Measurements from ENCODE around the gene GPC6. TPM values are rescaled to one million over a fixed set of nuclear protein-coding genes. Genes with fewer than 3 reads are reported as not detected.

GPC6 gene
- total RNA-seq, 1 donor from 2014 or later, result 8.4 TPM

DNA sequence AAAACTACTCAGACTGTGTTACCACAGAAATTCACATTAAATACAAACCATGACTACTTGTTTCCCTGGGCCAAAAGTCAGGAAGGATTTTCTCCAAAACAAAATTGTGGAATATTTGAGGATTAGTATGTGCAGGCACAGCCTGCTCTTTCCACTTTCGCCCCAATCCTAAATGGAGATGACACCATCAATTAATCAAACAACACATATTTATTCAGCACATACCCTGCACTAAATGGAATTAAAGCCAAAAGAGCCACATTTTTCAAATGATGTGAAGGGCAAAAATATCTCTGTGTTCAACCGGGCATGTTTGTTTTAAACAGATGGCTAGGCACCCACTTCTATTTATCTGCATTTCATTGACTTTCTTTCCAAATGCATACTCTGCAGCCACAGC is 729.8 kb downstream of the GPC6 start:
- Histone ChIP-seq H3K4me1 (no peaks in the 10 kb centered on the region), H3K27ac (no peak overlapping the region), H3K9me3 (no peaks in the 10 kb centered on the region), H3K4me3 (no peak overlapping the region), H3K27me3 (no peaks in the 10 kb centered on the region), H3K36me3 (no peaks in the 10 kb centered on the region)
- ATAC-seq, result no peak
- DNase-seq, result no peak
- intact Hi-C loops (cut with DNase I), result no loop called here
- no peak for TF ChIP-seq CTCF (IDR thresholded peaks at IDR 0.05)

DNA sequence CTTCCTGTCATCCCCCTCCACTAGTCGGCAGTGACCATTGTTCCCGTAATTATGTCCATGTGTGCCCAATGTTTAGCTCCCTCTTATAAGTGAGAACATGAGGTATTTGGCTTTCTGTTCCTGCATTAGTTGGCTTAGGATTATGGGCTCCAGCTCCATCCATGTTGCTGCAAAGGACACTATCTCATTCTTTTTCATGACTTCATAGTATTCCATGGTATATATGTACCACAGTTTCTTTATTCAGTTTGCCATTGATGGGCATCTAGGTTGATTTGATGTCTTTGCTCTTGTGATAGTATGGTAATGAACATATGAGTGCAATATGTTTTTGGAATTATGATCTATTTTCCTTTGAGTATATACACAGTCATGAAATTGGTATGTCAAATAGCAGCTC is 730.8 kb downstream of the GPC6 start:
- no peak for TF ChIP-seq CTCF (IDR thresholded peaks at IDR 0.05)
- DNase-seq (no peak), ATAC-seq (no peak)
- Histone ChIP-seq H3K9me3 (no peaks in the 10 kb centered on the region), H3K4me1 (no peaks in the 10 kb centered on the region), H3K36me3 (no peaks in the 10 kb centered on the region), H3K27ac (no peak overlapping the region), H3K4me3 (no peak overlapping the region), H3K27me3 (no peaks in the 10 kb centered on the region)
- intact Hi-C loops (cut with DNase I), result no loop called here

DNA sequence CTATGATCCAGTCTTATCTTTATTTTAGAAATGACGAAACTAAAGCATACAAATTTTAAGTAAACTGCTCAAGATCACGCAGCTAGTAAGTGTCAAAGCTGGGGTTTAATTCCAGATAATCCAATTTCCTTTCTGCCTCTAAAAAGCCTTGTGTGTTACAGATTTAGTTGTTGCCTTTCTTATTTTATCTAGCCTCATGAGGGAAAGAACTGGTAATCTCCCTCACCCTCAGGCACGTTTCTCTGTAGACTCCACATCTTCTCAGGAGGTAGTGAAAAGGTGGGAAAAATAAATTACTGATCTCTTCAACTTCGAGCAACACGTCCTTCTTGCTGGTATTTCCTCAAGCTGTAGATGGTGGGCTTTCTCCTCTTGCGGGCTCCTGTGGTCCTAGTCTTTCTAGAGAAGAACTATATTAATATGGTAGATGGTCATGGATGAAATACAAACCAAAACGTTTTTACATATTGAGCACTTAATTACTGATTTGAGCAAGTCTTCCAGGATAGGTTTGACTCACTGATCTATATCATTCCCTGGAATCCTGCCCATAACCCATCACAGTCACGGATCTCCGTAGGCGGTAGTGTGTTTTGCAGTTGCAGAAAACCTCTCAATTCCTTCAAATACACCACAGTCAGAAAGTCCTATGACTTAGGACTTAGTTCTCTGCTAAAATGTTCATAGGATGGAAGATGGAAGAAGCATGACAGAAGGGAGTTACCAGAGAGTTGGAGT is 733.4 kb downstream of the GPC6 start:
- Histone ChIP-seq H3K27me3 (no peaks in the 10 kb centered on the region), H3K36me3 (no peaks in the 10 kb centered on the region), H3K9me3 (no peaks in the 10 kb centered on the region), H3K4me1 (no peaks in the 10 kb centered on the region), H3K27ac (no peak overlapping the region), H3K4me3 (no peak overlapping the region)
- ATAC-seq (no peak), DNase-seq (no peak)
- no peak for TF ChIP-seq CTCF (IDR thresholded peaks at IDR 0.05)
- intact Hi-C loops (cut with DNase I), result no loop called here

DNA sequence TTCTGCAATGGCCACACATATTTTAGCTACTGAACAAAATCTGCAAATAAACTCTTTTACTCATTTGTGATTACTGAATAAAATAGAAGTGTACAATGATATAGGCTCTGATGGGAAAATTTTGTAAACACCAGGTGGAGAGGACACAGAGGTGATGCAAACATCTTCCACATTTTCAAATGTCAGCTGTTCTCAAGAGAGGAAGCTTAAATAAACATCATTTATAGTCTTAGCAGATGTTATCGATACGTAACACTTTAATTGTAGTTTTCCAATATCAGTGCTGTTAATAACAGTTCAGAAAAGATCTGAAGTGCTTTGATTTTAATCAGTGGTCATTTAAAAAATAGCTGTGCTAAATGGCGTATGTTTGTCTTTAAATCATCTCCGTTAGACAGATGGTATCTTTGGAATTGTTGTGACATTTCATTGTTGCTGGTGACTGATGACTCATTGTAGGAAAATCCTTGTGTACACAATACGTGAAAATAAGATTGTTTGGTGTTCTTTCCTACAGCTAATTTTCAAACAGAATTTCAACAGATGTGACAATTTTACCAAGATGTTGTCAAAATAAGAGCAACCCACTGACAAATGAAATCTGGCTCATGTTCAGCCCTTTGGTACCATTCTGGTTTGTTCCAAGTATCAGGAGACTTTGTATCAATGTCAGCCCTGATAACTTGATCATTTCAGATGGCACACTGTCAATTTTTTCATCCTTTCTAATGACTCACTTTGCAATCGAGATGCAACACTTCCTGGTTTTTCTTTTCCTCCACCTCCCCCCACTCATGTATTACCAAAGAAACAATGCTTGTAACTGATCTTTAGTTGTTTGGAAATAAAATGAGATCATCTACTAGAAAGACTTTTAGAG is 736.9 kb downstream of the GPC6 start:
- no peaks in the 10 kb centered on the region for H3K4me1 ChIP-seq
- H3K4me3 ChIP-seq, result no peak overlapping the region
- DNase-seq (no peak), ATAC-seq (no peak)
- no peaks in the 10 kb centered on the region for H3K36me3 ChIP-seq
- TF ChIP-seq CTCF (IDR thresholded peaks at IDR 0.05), result no peak
- H3K27ac ChIP-seq, result no peak overlapping the region
- H3K9me3 ChIP-seq, result no peaks in the 10 kb centered on the region
- intact Hi-C loops (cut with DNase I), result no loop called here
- no peaks in the 10 kb centered on the region for H3K27me3 ChIP-seq

GRCh38 chr13:93964146-93964512 is 737.5 kb downstream of the GPC6 start:
- H3K27me3 ChIP-seq, result no peaks in the 10 kb centered on the region
- TF ChIP-seq CTCF (IDR thresholded peaks at IDR 0.05), result no peak
- ATAC-seq (no peak), DNase-seq (no peak)
- intact Hi-C loops (cut with DNase I), result no loop called here
- no peaks in the 10 kb centered on the region for H3K36me3 ChIP-seq
- no peak overlapping the region for H3K27ac ChIP-seq
- H3K4me1 ChIP-seq, result no peaks in the 10 kb centered on the region
- no peak overlapping the region for H3K4me3 ChIP-seq
- no peaks in the 10 kb centered on the region for H3K9me3 ChIP-seq

All from upper lobe of right lung (tissue), 1 donor.